GM21515 (cell line): ENCODE data around the gene PAQR4.
"Not testable (repeated sequence)": the region's sequence is repeated elsewhere in the genome, so short reads cannot be mapped to it uniquely, and the experiment has no call there.

Source experiments
- ATAC-seq: cut with Tn5 transposase; IDR thresholded peaks from one replicate; pipeline ENCODE4 v1.9.1; 2021; ENCODE audit not compliant: unreplicated experiment

PAQR4 gene

DNA sequence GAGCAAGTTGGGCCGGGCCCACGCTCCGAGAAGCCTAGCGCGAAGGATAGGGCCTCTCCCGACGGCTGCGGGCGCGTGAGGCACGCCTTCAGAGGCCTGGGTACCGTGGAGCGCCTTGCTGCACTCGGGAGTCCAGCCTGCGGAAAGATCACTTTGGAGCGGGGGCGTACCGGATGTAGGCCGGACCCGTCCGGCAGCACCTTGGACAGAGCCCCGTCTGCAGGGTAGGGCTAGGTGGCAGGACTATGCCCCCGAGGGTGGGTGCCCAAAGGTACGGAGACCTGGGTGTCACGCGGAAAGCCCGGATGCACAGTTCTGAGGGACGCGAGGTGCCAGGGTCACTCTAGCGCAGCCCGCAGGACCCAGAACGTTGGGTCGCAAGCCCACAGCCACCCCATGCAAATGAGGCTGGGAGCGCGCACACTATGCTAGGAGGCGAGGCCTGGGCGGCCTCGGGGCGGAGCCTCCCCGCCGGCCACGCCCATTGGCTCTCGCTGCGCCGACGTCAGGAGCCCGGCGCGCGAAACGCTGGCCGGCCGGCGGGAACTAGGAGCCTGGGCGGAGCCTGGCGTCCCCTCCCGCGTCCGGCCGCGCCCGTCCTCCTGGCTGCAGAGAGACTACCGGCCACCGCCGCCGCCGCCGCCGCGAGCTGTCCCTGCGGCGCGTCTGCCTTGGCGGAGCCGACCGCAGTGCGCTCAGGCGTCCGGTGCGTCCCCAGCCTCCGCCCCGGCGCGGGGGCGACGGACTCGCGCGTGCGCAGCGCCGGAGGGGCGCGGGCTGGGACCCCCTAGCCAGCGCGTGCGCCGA is at the start of gene PAQR4:
Gene PAQR4 (plus strand): TSS at position 611 of the 807 bp plus-strand sequence. CDS start 327 bp downstream, outside the sequence.
- peak; percentile 62 for ATAC-seq

DNA sequence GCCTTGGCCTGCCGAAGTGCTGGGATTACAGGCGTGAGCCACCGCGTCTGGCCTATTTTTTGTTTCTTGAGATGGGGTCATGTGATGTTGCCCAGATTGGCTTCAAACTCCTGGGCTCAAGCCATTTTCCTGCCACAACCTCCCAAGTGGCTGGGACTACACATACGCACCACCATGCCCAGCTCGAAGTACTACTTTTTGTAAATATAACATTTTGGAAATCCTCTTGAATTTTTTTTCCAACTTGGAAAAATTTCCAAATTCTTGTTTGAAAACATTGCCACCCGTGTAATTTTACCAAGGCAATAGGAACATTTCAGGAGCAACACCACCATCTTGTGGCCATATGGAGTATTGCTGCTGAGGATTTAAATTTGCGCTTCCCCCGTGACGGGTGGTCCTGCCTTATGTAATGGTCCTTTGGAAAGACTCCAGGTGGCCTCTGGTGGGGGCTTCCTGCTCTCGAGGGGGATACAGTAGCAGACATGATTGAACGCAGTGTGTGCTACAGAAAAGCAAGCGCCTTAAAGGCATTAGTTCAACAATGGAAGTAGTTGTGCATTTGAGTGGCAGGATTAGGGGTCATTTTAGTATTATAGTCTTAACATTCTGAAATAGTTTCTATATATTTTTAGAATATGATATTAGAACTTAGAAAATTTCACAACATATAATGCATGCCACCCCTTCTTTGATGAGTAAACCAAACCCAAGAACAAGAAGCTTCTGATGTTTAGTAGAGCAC is 49.5 kb upstream of the PAQR4 start:
- no peak for ATAC-seq

DNA sequence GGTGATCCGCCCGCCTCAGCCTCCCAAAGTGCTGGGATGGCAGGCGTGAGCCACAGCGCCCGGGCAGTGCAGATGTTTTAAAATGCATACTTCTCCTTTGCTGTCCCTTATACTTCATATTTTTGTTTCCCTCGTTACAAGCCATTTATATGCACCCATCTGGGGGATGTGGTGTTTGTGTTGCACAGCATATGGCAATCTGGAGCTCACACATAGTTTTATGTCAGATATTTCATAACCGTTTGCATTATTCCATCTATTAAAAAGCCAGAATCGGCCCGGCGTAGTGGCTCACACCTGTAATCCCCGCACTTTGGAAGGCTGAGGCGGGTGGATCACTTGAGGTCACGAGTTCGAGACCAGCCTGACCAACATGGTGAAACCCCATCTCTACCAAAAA is 45.7 kb upstream of the PAQR4 start:
- ATAC-seq = no peak

DNA sequence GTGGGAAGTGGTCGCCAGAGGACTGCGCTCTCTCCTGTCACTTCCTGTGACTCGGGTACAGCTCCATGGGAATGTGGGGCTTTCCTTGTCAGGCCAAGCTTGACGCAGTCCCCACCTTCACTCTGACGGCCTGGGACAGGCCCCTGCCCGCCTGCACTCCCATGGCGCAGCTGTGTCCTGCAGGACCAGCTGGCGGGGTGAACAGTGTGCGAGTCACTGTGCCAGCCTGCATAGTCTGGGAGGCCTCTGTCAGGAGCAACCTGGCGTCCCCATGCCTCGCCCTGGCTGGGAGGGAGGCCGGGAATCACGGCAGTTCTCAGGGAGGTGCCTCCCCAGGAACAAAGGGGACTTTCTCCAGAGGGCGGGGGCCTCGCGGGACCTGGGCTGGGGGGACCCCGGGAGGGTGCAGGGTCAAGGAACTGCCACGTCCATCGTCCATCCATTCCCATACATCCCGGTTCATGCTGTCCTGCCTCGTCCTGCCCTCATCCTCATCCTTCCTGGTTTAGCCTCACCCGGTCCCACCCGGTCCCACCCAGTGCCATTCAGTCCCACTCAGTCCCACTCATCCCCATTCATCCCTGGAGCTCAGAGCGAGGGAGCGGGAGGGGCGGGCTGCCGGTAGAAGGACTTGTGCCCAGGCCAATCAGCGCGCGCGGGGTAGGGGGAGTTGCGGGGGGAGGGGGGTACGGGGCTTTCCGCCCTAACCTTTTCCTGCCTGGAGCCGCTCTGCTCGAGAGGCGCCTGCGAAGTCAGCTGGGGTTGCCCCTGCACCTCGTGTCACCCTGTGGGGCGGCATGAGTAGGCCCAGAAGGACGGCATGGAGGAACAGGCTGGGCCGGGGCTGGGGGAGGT is 44.0 kb upstream of the PAQR4 start:
- no peak for ATAC-seq

DNA sequence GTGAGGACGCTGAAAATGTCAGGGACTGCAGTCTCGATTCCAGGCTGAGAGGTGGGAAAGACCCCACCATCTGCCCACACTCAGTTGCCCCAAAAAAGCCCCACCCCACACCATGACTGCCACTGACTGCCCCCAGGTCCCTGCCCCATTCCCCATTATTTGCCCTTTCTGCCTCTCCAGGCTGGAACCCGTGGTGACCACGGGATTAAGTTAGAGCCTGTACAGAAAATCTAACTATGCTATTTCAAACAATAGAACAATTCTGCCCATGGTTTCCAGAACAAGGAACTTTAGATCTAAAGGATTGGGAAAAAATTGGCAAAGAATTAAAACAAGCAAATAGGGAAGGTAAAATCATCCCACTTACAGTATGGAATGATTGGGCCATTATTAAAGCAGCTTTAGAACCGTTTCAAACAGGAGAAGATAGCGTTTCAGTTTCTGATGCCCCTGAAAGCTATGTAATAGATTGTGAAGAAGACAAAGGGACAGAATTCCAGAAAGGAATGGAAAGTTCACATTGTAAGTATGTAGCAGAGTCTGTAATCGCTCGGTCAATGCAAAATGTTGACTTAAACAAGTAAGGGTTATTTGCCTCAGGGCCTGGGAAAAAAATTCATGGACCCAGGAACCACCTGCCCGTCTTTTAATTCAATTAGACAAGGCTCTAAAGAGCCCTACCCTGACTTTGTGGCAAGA is 43.0 kb upstream of the PAQR4 start:
- no peak for ATAC-seq

DNA sequence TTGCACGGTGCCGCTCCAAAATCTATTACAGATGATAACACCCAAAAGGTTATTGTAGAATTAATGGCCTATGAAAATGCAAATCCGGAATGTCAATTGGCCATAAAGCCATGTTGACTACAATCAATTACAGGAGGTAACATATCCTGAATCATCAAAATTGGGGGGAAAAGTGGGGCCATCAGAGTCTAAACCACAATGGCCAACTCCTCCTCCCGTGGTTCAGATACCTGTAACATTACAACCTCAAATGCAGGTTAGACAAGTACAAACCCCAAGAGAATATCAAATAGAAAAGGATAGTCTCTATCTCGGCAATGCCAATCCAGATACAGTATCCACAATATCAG is 42.5 kb upstream of the PAQR4 start:
- no peak for ATAC-seq

DNA sequence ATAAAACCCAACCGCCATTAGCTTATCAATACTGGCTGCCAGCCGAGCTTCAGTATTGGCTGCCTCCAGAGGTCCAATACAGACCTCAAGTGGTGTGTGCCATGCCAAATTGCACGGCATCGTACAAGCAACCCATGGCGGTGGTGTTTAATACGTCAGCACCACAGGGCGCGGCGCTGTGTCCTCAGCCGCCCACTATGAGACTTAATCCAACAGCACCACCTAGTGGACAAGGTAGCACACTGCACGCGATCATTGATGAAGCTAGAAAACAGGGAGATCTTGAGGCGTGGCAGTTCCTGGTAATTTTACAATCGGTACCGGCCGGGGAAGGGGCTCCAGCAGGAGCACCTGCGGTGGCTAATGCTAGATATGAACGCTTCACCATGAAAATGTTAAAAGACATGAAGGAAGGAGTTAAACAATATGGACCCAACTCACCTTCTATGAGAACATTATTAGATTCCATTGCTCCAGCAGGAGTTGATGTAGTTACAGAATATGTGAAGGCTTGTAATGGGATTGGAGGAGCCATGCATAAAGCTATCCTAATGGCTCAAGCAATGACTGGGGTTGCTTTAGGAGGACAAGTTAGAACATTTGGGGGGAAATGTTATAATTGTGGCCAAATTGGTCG is 42.0 kb upstream of the PAQR4 start:
- no peak for ATAC-seq

DNA sequence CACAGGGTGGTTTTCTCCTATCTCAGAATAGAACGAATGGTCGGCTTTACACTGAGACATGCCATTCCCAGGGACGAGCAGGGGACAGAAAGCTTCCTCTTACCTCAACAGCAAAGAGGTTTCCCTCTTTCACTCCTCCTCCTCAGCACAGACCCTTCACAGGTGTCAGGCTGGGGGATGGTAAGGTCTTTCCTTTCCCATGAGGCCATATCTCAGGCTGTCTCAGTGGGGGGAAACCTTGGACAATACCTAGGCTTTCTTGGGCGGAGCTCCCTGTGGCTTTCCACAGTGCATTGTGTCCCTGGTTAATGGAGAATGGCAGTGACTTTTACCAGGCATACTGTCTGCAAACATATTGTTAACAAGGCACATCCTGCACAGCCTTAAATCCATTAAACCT is 41.0 kb upstream of the PAQR4 start:
- ATAC-seq = not testable (repeated sequence)

DNA sequence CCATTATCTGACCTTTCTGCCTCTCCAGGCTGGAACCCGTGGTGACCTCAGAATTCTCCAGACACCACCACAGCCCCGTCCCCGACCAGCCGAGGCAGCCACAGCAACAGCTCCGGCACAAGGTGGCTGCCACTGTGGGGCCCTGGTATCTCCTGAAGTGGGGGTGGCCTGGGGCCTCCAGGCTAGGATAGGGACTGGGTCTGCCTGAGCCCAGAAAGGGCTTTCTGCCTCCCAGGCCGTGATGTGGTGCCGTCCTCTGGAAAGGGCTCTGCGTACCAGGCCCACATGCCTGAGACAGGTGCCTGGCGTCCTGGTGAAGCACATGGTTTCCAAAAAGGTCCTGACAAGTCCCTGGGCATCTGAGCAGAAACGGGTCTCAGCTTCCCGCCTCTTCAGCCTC is 40.4 kb upstream of the PAQR4 start:
- ATAC-seq = no peak

DNA sequence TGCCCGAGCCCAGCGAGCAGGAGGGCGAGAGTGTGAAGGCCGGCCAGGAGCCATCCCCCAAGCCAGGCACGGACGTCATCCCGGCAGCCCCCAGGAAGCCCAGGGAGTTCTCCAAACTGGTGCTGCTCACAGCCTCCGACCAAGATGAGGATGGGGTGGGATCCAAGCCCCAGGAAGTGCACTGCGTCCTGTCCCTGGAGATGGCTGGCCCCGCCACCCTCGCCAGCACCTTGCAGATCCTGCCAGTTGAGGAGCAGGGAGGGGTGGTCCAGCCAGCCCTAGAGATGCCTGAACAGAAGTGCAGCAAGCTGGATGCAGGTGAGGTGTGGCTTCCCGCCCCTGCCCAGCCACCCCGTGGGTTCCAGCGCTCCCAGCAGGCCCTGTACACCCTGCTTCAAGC is 39.5 kb upstream of the PAQR4 start:
- ATAC-seq = no peak

DNA sequence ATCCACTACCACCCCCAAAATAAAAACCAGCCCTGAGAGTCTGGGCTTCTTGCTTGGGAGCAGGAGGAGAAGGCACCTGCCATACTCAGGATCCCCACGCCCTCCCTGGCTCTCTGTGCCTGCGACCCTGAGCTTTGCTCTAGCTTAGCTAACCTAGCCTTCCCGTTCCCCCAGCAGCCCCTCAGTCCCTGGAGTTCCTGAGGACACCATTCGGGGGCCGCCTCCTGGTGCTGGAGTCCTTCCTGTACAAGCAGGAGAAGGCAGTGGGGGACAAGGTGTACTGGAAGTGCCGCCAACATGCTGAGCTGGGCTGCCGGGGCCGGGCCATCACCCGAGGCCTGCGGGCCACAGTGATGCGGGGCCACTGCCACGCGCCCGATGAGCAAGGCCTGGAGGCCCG is 38.9 kb upstream of the PAQR4 start:
- no peak for ATAC-seq

DNA sequence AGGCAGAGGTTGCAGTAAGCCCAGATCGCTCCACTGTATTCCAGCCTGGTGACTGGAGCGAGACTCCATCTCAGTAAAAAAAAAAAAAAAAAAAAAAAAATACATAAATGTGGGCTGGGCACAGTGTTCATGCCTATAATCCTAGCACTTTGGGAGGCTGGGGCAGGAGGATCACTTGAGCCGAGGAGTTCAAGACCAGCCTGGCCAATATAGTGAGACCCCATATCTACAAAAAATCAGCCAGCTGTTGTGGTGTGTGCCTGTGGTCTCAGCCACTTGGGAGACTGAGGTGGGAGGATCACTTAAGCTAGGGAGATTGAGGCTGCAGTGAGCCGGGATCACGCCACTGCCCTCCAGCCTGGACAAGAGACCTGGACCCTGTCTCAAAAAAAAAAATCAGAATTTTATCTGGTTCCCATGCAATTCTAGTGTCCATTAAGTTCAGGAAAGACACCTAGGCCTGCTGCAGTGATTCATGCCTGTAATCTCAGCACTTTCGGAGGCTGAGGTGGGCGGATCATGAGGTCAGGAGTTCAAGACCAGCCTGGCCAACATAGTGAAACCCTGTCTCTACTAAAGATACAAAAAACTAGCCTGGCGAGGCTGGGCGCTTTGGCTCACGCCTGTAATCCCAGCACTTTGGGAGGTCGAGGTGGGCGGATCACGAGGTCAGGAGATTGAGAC is 37.8 kb upstream of the PAQR4 start:
- ATAC-seq = not testable (repeated sequence)

DNA sequence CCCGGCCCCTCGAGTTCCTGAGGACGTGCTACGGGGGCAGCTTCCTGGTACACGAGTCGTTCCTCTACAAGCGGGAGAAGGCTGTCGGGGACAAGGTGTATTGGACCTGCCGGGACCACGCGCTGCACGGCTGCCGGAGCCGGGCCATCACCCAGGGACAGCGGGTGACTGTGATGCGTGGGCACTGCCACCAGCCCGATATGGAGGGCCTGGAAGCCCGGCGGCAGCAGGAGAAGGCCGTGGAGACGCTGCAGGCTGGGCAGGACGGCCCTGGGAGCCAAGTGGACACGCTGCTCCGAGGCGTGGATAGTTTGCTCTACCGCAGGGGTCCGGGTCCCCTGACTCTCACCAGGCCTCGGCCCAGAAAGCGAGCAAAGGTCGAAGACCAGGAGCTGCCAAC is 36.0 kb upstream of the PAQR4 start:
- no peak for ATAC-seq

DNA sequence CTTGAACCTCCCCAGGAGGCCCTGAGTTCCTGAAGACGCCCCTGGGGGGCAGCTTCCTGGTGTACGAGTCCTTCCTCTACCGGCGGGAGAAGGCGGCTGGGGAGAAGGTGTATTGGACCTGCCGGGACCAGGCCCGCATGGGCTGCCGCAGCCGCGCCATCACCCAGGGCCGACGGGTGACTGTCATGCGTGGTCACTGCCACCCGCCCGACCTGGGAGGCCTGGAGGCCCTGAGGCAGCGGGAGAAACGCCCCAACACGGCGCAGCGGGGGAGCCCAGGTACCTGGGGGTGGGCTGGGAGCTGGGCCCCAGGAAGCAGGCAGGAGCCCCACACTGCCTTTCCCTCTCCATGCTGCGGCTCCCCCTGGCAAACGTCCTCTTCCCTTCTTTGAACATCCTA is 35.4 kb upstream of the PAQR4 start:
- ATAC-seq = no peak

DNA sequence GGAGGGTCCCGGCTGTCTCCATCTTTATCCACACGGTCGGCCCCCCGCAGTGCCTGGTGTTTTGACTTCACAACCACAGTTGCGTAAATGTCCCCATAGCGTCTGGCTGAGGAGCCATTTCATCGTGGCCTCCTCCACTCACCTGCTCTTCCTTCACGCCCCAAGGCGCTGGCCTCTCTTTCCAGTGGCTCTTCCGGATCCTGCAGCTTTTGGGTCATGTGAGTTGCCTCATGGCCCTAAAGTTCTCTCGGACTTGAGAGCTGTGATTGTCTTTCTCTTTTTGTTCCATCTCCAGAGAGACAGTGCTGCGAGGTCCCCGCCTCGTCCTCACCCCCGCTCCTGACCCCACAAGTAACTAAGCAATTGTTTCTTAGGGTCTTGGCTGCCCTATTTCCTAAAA is 34.7 kb upstream of the PAQR4 start:
- ATAC-seq = no peak

DNA sequence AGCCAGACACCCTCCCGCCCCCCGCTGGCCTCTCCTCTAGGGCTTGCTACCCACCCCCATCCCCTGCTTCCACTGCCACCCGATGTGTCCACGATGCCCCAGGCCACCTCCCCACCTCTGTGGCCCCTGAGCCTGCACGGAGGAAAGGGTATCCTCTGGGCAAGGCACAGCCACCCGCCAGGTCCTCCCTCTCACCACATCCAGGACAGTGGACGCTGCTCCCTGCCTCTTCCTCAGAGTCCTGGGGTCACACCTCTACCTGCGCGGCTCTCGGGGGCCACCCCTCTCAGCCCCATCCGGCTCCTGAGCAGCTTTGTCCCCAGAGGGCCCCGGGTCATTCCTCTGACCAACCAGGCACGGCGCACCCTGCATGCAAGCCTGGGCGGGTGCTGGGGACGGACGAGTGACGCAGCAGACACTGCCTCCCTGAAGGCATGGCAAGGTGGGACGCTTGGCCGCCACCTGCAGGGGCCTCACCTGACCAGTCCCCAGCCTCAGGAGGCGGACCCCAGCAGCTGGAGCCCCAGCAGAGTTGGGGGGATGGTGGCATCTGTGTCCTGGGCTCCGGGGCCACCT is 32.6 kb upstream of the PAQR4 start:
- ATAC-seq = no peak

DNA sequence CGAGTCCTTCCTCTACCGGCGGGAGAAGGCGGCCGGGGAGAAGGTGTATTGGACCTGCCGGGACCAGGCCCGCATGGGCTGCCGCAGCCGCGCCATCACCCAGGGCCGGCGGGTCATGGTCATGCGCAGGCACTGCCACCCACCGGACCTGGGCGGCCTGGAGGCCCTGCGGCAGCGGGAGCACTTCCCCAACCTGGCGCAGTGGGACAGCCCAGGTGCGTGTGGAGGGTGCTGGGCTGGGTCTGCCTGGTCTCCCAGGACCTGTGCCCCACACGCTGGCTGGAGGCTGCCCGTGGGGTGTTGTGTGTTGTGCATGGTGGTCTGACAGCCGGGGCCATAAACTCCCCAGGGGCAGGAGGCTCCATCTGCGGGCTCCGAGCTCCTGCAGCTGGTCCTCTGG is 32.0 kb upstream of the PAQR4 start:
- no peak for ATAC-seq

DNA sequence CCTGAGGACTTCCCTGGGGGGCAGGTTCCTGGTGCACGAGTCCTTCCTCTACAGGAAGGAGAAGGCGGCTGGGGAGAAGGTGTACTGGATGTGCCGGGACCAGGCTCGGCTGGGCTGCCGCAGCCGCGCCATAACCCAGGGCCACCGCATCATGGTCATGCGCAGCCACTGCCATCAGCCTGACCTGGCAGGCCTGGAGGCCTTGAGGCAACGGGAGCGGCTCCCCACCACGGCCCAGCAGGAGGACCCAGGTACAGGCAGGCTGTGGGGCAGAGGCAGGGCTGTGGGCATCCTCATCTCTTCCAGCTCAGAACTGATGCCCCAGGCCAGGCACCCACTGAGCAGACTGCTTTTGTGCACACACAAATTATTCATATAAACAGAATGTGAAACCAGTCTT is 30.9 kb upstream of the PAQR4 start:
- ATAC-seq = no peak

DNA sequence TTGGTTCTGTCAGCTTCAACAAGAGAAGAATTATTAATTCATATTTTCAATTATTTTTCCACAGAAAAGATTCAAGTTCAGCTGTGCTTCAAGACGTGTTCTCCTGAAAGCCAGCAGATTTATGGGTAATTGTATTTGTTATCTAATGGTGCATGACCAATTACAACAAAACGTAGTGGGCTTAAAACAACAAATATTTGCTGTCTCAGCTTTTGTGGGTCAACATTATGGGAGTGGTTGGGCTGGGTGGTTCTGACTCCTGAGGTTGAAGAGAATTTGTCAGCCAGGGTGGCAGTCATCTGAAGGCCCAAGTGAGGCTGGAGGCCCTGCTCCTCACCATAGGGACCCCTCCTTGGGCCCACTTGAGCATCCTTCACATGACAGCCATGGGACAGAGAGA is 29.2 kb upstream of the PAQR4 start:
- no peak for ATAC-seq

DNA sequence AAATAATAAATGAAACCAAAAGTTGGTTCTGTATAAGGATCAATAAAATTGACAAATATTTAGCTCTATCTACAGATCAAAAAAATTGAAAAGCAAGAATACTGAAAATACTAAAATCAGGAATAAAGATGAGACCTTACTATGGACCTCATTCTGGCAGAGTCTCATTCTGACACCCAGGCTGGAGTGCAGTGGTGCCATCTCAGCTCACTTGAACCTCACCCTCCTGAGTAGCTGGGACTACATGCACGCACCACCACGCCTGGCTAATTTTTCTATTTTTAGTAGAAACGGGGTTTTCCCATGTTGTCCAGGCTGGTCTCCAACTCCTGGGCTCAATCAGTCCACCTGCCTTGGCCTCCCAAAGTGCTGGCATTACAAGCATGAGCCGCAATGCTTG is 27.1 kb upstream of the PAQR4 start:
- ATAC-seq = no peak
